Medulla oblongata (tissue), 1 donor: Measurements from ENCODE around the gene NPM1.

ENCODE experiments used
- DNase-seq: peaks from one replicate; pipeline ENCODE4 v3.0.0-alpha.2; 2015; ENCODE audit errors: extremely low spot score

NPM1 gene

GRCh38 chr5:171428168-171428696, 40.6 kb downstream of the NPM1 start:
- no peak for DNase-seq

DNA sequence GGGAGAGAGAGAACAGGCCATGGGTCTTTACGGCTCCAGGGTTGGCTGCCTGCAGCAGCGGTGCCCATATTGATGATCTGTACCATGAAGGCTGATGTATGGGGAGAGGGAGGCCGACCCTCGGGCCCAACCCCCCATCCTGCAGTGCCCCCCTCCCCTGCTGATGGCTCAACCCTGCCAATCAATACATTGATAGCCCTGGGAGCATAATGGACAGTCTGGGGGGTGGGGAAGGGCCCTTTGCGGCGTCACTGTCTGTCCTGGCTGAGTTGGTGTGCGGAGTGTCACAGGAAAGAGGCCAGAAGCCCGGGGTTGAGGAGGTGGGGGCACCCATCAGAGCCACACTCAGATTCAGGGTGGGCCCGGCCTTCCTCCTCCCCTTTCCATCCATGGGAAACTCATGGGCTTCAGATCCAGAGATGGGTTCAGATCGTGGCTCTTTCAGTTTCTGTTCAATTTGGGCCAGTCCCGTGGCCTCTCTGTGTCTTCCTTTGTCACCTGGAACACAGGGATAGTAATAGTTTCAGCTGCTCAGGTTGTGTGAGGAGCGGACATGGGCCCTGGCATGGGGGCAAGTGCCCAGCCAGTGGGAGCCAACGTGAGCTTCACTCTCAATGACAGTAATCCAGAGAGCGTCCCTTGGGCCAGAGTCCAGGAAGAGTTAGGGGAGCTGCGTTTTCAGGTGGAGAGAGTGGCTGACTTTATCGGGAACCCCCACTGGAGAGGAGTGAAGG, 41.3 kb downstream of the NPM1 start:
- no peak for DNase-seq

- no peak for DNase-seq
Observed at GRCh38 chr5:171429543-171429910, 41.9 kb downstream of the NPM1 start.

- DNase-seq, result no peak
Observed at GRCh38 chr5:171431251-171431777, 43.7 kb downstream of the NPM1 start.

DNA sequence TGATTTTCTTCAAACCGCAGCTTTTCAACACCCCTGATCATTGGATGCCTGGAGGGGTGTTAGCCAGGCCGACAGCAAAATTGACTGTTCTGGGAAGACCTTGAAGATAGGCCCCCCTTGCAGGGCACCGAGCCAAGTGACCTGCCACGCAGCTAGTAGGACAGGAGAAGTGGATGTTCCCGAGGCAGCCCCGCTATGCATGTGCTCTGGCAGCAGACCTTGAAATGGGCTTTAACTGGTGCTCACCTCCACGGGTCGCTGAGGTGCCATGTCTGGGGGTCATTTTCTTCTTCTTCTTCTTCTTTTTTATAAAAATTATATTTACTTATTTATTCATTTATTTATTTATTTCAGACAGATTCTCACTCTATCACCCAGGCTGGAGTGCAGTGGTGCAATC, 44.4 kb downstream of the NPM1 start:
- no peak for DNase-seq

DNA sequence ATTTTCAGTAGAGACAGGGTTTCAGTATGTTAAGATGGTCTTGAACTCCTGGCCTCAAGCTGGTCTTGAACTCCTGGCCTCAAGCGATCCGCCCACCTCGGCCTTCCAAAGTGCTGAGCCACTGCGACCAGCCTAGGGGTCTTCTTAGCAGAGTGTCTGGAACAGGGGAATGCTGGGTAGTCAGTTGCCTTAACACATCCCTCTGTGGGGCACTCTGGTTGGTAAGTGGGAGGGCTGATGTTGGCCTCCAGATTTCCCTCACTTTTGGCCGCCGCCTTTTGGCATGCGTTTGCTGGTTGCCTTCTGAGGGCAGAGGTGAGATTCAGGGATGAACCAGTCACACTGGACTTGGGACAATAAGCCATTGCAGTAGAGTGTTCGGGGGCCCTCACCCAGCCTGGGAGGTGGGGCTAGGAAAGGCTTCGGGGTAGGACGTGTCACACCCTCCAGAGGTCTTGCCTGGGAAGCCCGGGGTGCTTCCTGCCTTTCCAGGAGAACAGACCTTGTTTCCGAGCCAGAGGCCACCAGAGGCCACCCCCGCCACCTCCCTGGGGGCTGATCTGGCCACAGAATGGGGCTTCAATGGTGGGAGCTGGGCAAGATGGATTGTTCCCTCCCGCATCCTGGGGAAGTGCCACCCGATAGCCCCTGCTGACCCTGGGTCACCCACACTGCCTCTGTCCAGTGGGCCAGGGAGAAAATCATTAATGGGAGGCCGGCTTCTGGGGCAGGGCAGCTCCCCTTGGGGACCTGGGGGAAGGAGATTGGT, 45.1 kb downstream of the NPM1 start:
- DNase-seq, result no peak

- DNase-seq, result no peak
Observed at GRCh38 chr5:171433352-171433698, 45.7 kb downstream of the NPM1 start.

- DNase-seq, result no peak
Observed at GRCh38 chr5:171433982-171434676, 46.5 kb downstream of the NPM1 start.

DNA sequence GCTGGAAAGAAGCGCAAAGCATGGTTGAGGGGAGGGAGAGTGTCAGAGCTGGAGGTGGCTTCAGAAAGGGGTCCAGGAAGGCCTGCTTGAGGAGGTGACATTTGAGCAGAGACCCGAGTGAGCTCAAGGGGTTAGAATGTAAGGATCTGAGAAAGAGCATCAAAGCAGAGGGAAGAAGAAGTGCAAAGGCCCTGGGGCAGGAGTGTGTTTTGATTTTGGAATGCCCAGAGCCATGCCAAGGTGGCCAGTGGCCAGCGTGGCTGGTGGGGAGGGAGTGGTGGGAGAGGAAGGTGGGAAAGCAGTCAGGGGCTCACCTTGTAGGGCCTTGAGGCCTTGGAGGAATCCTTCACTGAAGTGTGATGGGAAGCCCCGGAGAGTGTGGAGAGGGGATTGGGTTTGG, 47.2 kb downstream of the NPM1 start:
- no peak for DNase-seq

- DNase-seq, result no peak
Observed at GRCh38 chr5:171435908-171436307, 48.3 kb downstream of the NPM1 start.

- DNase-seq, result no peak
Observed at GRCh38 chr5:171436804-171437285, 49.2 kb downstream of the NPM1 start.

- no peak for DNase-seq
Observed at GRCh38 chr5:171437286-171437821, 49.7 kb downstream of the NPM1 start.

GRCh38 chr5:171438738-171439137, 51.1 kb downstream of the NPM1 start:
- no peak for DNase-seq

- DNase-seq, result no peak
Observed at GRCh38 chr5:171441246-171441791, 53.7 kb downstream of the NPM1 start.

GRCh38 chr5:171442287-171443042, 54.8 kb downstream of the NPM1 start:
- DNase-seq, result no peak

- DNase-seq, result no peak
Observed at GRCh38 chr5:171444582-171444981, 56.9 kb downstream of the NPM1 start.

DNA sequence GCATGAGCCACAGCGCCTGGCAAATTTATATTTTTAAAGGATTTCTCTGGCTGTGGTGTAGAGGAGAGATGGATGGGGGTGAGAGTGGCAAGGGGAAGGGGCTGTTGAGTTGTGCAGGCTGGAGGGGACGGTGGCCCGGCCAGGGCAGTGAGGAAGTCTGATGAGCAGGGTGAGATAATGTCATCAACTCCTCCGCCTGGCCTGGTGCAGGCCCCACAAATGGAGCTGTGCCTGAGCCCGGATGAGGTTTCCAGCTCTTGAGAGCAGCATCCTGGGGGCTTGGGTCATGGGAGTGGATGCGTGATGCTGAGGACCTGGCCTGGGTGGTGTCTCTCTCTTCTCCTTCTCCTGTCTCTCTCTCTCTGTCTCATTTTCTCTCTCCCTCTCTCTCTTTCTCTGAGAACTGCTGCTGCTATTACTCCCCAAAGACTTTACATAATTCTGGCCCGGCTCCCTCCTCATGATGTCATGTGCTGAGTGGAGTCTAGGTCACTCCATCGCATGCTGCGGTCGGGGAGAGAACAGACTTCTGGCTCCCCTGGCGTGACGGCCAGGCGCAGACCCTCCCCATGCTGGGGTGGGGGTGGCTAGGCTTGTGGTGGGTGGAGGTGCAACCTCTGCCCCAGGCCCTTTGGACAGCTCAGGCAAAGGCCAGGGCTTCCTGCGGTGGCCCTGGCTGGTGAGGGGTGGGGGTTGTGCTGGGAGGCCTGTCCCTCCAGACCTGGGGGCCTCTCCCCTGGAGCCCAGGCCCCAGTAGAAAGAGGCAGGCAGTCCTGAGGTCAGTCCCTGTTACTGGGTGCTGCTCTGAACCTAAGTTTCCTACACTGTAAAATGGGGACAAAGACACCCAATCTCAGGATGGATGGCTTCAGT, 58.2 kb downstream of the NPM1 start:
- no peak for DNase-seq

DNA sequence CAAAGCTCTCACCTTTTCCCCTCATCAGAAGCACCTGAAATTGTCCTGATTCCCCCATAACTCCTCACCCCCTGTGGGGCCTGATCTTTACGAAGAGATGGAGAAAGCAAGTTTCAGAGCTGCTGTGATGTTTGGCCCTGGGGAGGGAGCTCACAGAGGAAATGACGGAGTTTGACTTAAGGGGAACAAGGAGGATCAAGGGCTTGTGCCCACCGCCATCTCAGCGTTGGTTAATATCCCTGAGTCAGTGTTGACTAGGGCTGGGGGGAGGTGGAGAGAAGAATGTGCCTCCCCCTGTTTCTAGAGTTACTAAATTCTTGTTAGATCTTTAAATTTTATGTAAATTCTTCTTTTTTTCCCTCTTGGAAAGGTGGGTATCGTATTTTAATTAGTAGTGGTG, 59.6 kb downstream of the NPM1 start:
- no peak for DNase-seq

- DNase-seq, result no peak
Observed at GRCh38 chr5:171449426-171449825, 61.8 kb downstream of the NPM1 start.
